ENCODE results near the gene PCDHGC5.

Gene PCDHGC5

GRCh38 chr5:141476132-141476911, 12.6 kb upstream of the PCDHGC5 start:
- TF ChIP-seq, protein P1, sequence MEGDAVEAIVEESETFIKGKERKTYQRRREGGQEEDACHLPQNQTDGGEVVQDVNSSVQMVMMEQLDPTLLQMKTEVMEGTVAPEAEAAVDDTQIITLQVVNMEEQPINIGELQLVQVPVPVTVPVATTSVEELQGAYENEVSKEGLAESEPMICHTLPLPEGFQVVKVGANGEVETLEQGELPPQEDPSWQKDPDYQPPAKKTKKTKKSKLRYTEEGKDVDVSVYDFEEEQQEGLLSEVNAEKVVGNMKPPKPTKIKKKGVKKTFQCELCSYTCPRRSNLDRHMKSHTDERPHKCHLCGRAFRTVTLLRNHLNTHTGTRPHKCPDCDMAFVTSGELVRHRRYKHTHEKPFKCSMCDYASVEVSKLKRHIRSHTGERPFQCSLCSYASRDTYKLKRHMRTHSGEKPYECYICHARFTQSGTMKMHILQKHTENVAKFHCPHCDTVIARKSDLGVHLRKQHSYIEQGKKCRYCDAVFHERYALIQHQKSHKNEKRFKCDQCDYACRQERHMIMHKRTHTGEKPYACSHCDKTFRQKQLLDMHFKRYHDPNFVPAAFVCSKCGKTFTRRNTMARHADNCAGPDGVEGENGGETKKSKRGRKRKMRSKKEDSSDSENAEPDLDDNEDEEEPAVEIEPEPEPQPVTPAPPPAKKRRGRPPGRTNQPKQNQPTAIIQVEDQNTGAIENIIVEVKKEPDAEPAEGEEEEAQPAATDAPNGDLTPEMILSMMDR (conservative IDR thresholded peaks at IDR 0.05; ENCODE audit: low read depth, low read length): no peak
- DNase-seq (ENCODE audit: low read depth): peak; percentile 34
- H3K4me3 ChIP-seq (ENCODE audit: low read length): peak overlapping the region; percentile 74

GRCh38 chr5:141477044-141477575, 11.8 kb upstream of the PCDHGC5 start:
- H3K4me3 ChIP-seq (ENCODE audit: low read length): peak overlapping the region; percentile 74
- TF ChIP-seq, protein P1 (conservative IDR thresholded peaks at IDR 0.05; ENCODE audit: low read depth, low read length): no peak
- DNase-seq (ENCODE audit: low read depth): no peak

- TF ChIP-seq, protein P1 (conservative IDR thresholded peaks at IDR 0.05; ENCODE audit: low read depth, low read length): no peak
- no peak for DNase-seq (ENCODE audit: low read depth)
- no peak overlapping the region for H3K4me3 ChIP-seq (ENCODE audit: low read length)
Measured at GRCh38 chr5:141477815-141478214, 11.1 kb upstream of the PCDHGC5 start.

DNA sequence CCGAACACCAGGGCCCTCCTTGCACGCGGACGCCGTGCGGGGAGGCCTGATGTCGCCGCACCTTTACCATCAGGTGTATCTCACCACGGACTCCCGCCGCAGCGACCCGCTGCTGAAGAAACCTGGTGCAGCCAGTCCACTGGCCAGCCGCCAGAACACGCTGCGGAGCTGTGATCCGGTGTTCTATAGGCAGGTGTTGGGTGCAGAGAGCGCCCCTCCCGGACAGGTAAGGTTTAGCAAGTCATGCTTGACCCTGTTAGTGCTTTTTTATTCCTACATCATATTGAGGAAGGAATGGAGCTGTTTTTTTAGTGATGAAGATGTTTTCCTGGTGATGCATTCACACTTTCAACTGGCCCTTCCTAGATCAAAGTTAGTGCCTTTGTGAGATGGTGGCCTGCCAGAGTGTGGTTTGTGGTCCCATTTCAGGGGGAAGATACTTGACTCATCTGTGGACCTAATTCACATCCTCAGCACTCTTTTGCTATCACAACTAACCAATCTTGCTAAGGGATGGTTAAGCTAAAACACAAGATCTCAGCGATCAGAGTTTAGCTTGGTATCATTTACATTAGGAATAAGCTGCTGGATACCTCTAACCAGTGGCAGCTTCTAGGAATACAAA, 10.4 kb upstream of the PCDHGC5 start:
- TF ChIP-seq, protein P1 (conservative IDR thresholded peaks at IDR 0.05; ENCODE audit: low read depth, low read length): peak; percentile 22
- DNase-seq (ENCODE audit: low read depth): no peak
- peak overlapping the region; percentile 9 for H3K4me3 ChIP-seq (ENCODE audit: low read length)

DNA sequence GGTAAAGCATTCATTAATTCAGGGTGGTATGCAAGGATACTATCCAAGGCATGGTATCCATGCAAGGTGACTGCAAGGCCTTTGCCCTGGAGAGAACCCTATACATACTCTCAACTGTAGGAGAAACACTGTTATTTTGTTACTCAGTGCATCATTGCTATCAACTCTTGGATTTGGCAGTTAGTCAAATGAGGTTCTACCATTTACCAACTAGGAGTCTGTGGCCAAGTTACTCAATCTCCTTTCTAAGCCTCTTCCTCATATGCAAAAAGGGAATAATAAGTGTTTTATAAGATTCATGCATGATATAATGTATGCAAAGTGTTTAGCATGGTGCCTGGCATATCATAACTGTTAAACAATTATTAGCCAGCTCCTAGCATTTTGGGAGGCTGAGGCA, 9.1 kb upstream of the PCDHGC5 start:
- H3K4me3 ChIP-seq (ENCODE audit: low read length): no peak overlapping the region
- no peak for DNase-seq (ENCODE audit: low read depth)
- TF ChIP-seq, protein P1 (conservative IDR thresholded peaks at IDR 0.05; ENCODE audit: low read depth, low read length): no peak

- TF ChIP-seq, protein P1 (conservative IDR thresholded peaks at IDR 0.05; ENCODE audit: low read depth, low read length): no peak
- DNase-seq (ENCODE audit: low read depth): no peak
- H3K4me3 ChIP-seq (ENCODE audit: low read length): no peak overlapping the region
Measured at GRCh38 chr5:141483902-141484301, 5.0 kb upstream of the PCDHGC5 start.

DNA sequence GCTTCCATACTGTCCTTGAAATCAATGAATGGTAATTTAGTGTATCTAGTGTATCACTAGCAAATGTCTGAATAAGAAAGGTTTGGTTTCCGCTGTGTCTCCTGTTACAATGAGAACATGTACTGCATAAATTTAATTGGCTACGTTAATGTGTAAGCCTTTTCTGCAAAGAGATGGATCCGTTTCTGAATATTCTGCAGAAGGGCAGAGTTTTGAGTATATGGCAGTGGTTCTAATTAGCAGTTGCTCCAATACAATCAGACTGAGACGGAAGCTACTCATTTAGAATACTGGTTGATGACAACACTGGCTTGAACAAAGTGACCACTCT, 4.6 kb upstream of the PCDHGC5 start:
- H3K4me3 ChIP-seq (ENCODE audit: low read length): peak overlapping the region; percentile 62
- TF ChIP-seq, protein P1 (conservative IDR thresholded peaks at IDR 0.05; ENCODE audit: low read depth, low read length): no peak
- DNase-seq (ENCODE audit: low read depth): no peak

All from retinal pigment epithelial cell (primary cell).